Measurements from ENCODE around the gene SERPINA1. TPM values are rescaled to one million over a fixed set of nuclear protein-coding genes. Genes with fewer than 3 reads are reported as not detected.

SERPINA1 gene
- total RNA-seq, 1 experiment from 2014 or later = 9.1 TPM

GRCh38 chr14:94364037-94364436 lies 24.4 kb downstream of the SERPINA1 start:
- TF ChIP-seq FOSL1 (IDR thresholded peaks at IDR 0.05; ENCODE audit: low read depth) = no peak
- TF ChIP-seq ELF1 (IDR thresholded peaks at IDR 0.05; ENCODE audit: borderline replicate concordance, low read depth) = no peak
- TF ChIP-seq TCF7L2 (IDR thresholded peaks at IDR 0.05; ENCODE audit: borderline replicate concordance, extremely low read depth, insufficient read depth, insufficient read length) = no peak
- no peak for TF ChIP-seq SIN3A (IDR thresholded peaks at IDR 0.05; ENCODE audit: low read depth)
- TF ChIP-seq ZFX (IDR thresholded peaks at IDR 0.05) = no peak
- TF ChIP-seq RAD21 (IDR thresholded peaks at IDR 0.05; ENCODE audit: low read depth) = no peak
- TF ChIP-seq CBX3 (IDR thresholded peaks at IDR 0.05; ENCODE audit: low read depth) = no peak
- no peak for TF ChIP-seq SP1 (IDR thresholded peaks at IDR 0.05; ENCODE audit: low read depth)
- TF ChIP-seq MAX (IDR thresholded peaks at IDR 0.05) = no peak
- no peak for TF ChIP-seq ZNF274 (IDR thresholded peaks at IDR 0.05; ENCODE audit: low read depth, low read length)
- TF ChIP-seq EZH2 (IDR thresholded peaks at IDR 0.05) = no peak
- no peaks in the 10 kb centered on the region for H3K36me3 ChIP-seq (ENCODE audit: control insufficient read depth in 1 of 2, insufficient read depth in 2 of 2, low read length in 2 of 2)
- no peaks in the 10 kb centered on the region for H3K9me3 ChIP-seq (ENCODE audit: control insufficient read depth in 1 of 2, insufficient read depth in 1 of 2, low read depth in 1 of 2, low read length in 2 of 2)
- no peaks in the 10 kb centered on the region for H3K9me2 ChIP-seq (ENCODE audit: insufficient read depth)
- no peak overlapping the region for H3K27ac ChIP-seq (ENCODE audit: low read depth, low read length)
- no TSS peak for BruUV-seq (replicated peaks)
- intact Hi-C loops (cut with micrococcal nuclease) = loop anchor here (2.0 kb wide), 1 partner anchor 15 kb away; no protein-coding TSS in a partner anchor
- no peaks in the 10 kb centered on the region for H3K27me3 ChIP-seq (ENCODE audit: insufficient read depth, low read length)
- H4K20me1 ChIP-seq (ENCODE audit: insufficient read depth) = no peaks in the 10 kb centered on the region
- no peak for DNase-seq (ENCODE audit: low read depth, low spot score)
- no peaks in the 10 kb centered on the region for H3K79me2 ChIP-seq (ENCODE audit: insufficient read depth, low read length)
- ChIA-PET RAD21 (ENCODE audit: low non-redundant PET in 1 of 2, low total read pairs in 2 of 2, uncharacterized antibody in 2 of 2, unreplicated experiment in 2 of 2) (no interaction called here), CTCF (no interaction called here), POLR2A (no interaction called here)
- H3K4me1 ChIP-seq (ENCODE audit: control insufficient read depth in 1 of 2, insufficient read depth in 2 of 2, low read length in 2 of 2) = peaks cover 0 to 1% of the 10 kb centered on the region in 2 experiments; a peak in 1 of 4 replicates
- H3K4me2 ChIP-seq (ENCODE audit: low read length) = no peak overlapping the region
- no peak overlapping the region for H3K9ac ChIP-seq (ENCODE audit: low read length)
- H3K4me3 ChIP-seq (replicated peaks in 1 of 2; ENCODE audit: low read depth in 1 of 2, low read length in 2 of 2) = no peak overlapping the region
- no peak overlapping the region for H2AFZ ChIP-seq (ENCODE audit: low read depth, low read length, poor library complexity, severe bottlenecking)
- ATAC-seq = no peak

GRCh38 chr14:94363151-94363624 lies 25.2 kb downstream of the SERPINA1 start:
- no peaks in the 10 kb centered on the region for H4K20me1 ChIP-seq (ENCODE audit: insufficient read depth)
- H3K9me2 ChIP-seq (ENCODE audit: insufficient read depth) = no peaks in the 10 kb centered on the region
- intact Hi-C loops (cut with micrococcal nuclease) = no loop called here
- ChIA-PET RAD21 (ENCODE audit: low non-redundant PET in 1 of 2, low total read pairs in 2 of 2, uncharacterized antibody in 2 of 2, unreplicated experiment in 2 of 2) (no interaction called here), POLR2A (no interaction called here), CTCF (no interaction called here)
- H3K27ac ChIP-seq (ENCODE audit: low read depth, low read length) = no peak overlapping the region
- no peak overlapping the region for H3K9ac ChIP-seq (ENCODE audit: low read length)
- no peak overlapping the region for H3K4me2 ChIP-seq (ENCODE audit: low read length)
- no peaks in the 10 kb centered on the region for H3K9me3 ChIP-seq (ENCODE audit: control insufficient read depth in 1 of 2, insufficient read depth in 1 of 2, low read depth in 1 of 2, low read length in 2 of 2)
- ATAC-seq (no peak), DNase-seq (ENCODE audit: low read depth, low spot score) (no peak)
- H3K4me1 ChIP-seq (ENCODE audit: control insufficient read depth in 1 of 2, insufficient read depth in 2 of 2, low read length in 2 of 2) = no peaks in the 10 kb centered on the region
- no peak overlapping the region for H2AFZ ChIP-seq (ENCODE audit: low read depth, low read length, poor library complexity, severe bottlenecking)
- no peak overlapping the region for H3K4me3 ChIP-seq (replicated peaks in 1 of 2; ENCODE audit: low read depth in 1 of 2, low read length in 2 of 2)
- H3K79me2 ChIP-seq (ENCODE audit: insufficient read depth, low read length) = no peaks in the 10 kb centered on the region
- no peaks in the 10 kb centered on the region for H3K36me3 ChIP-seq (ENCODE audit: control insufficient read depth in 1 of 2, insufficient read depth in 2 of 2, low read length in 2 of 2)
- H3K27me3 ChIP-seq (ENCODE audit: insufficient read depth, low read length) = no peaks in the 10 kb centered on the region
- no TSS peak for BruUV-seq (replicated peaks)
- TF ChIP-seq EZH2phosphoT487 (IDR thresholded peaks at IDR 0.05; ENCODE audit: borderline replicate concordance) (no peak), EZH2 (IDR thresholded peaks at IDR 0.05) (no peak), SP1 (IDR thresholded peaks at IDR 0.05; ENCODE audit: low read depth) (no peak), SIN3A (IDR thresholded peaks at IDR 0.05; ENCODE audit: low read depth) (no peak), ZFX (IDR thresholded peaks at IDR 0.05) (no peak), JUND (IDR thresholded peaks at IDR 0.05) (no peak), REST (IDR thresholded peaks at IDR 0.05; ENCODE audit: low read depth) (no peak), CTCF (IDR thresholded peaks at IDR 0.05 in 2 of 3, conservative IDR thresholded peaks at IDR 0.05 in 1 of 3; ENCODE audit: borderline replicate concordance in 1 of 3, insufficient read depth in 1 of 3, low read depth in 2 of 3, low read length in 2 of 3) (no peak), EGR1 (IDR thresholded peaks at IDR 0.05; ENCODE audit: low read depth) (no peak), SRF (IDR thresholded peaks at IDR 0.05; ENCODE audit: low read depth) (no peak), POLR2AphosphoS5 (IDR thresholded peaks at IDR 0.05; ENCODE audit: low read depth, low read length) (no peak)

Measured in HCT116 (cell line).